ENCODE data around the gene C1QTNF9.

DNA sequence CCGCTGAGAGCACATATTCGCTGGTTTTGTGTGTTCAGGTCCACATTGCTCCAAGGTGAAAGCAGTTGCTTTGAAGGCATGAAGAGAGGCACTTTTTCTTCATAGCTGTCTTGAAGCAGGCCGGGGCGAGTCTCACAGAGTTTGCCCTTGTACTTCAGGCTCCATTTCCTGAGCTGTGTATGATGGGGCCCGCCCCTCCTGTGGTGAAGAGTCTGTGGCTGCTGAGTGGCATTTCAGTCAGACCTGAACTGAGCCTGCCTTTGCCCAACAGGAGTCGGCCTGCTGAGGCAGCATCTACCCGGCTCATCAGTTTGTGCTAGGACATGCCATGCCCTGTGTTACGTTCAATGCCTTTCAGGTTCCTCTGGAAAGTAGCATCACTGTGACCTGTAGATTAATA is 44.4 kb upstream of the C1QTNF9 start:
- no peak for TF ChIP-seq CREB1 (IDR thresholded peaks at IDR 0.05; ENCODE audit: low read depth)
- TF ChIP-seq EGR1 (IDR thresholded peaks at IDR 0.05) = no peak
- TF ChIP-seq RAD21 (IDR thresholded peaks at IDR 0.05; ENCODE audit: low read depth) = no peak
- no peak for TF ChIP-seq YY1 (IDR thresholded peaks at IDR 0.05; ENCODE audit: low read depth)
- no peak for TF ChIP-seq TCF12 (IDR thresholded peaks at IDR 0.05; ENCODE audit: low read depth)
- no peak for TF ChIP-seq FOXM1 (IDR thresholded peaks at IDR 0.05; ENCODE audit: borderline replicate concordance, low read depth)
- TF ChIP-seq NFIC (IDR thresholded peaks at IDR 0.05) = no peak
- TF ChIP-seq CEBPB (IDR thresholded peaks at IDR 0.05) = no peak
- no peak for TF ChIP-seq EP300 (IDR thresholded peaks at IDR 0.05; ENCODE audit: borderline replicate concordance)
- TF ChIP-seq TAF1 (IDR thresholded peaks at IDR 0.05; ENCODE audit: low read depth) = no peak
- no peak for TF ChIP-seq TEAD4 (IDR thresholded peaks at IDR 0.05)
- TF ChIP-seq, protein P1, sequence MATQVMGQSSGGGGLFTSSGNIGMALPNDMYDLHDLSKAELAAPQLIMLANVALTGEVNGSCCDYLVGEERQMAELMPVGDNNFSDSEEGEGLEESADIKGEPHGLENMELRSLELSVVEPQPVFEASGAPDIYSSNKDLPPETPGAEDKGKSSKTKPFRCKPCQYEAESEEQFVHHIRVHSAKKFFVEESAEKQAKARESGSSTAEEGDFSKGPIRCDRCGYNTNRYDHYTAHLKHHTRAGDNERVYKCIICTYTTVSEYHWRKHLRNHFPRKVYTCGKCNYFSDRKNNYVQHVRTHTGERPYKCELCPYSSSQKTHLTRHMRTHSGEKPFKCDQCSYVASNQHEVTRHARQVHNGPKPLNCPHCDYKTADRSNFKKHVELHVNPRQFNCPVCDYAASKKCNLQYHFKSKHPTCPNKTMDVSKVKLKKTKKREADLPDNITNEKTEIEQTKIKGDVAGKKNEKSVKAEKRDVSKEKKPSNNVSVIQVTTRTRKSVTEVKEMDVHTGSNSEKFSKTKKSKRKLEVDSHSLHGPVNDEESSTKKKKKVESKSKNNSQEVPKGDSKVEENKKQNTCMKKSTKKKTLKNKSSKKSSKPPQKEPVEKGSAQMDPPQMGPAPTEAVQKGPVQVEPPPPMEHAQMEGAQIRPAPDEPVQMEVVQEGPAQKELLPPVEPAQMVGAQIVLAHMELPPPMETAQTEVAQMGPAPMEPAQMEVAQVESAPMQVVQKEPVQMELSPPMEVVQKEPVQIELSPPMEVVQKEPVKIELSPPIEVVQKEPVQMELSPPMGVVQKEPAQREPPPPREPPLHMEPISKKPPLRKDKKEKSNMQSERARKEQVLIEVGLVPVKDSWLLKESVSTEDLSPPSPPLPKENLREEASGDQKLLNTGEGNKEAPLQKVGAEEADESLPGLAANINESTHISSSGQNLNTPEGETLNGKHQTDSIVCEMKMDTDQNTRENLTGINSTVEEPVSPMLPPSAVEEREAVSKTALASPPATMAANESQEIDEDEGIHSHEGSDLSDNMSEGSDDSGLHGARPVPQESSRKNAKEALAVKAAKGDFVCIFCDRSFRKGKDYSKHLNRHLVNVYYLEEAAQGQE (IDR thresholded peaks at IDR 0.05; ENCODE audit: low read depth) = no peak
- TF ChIP-seq, protein P2, sequence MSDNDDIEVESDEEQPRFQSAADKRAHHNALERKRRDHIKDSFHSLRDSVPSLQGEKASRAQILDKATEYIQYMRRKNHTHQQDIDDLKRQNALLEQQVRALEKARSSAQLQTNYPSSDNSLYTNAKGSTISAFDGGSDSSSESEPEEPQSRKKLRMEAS (IDR thresholded peaks at IDR 0.05) = no peak
- TF ChIP-seq ZBTB7A (IDR thresholded peaks at IDR 0.05; ENCODE audit: low read depth) = no peak
